H1 (cell line): Measurements from ENCODE around the gene ZSCAN22. TPM values are rescaled to one million over a fixed set of nuclear protein-coding genes. Genes with fewer than 3 reads are reported as not detected.

Experiments
- CTCF ChIA-PET: fragments of 300-600 bp; sonication (Branson Sonifier 250); formaldehyde crosslinking; loops from one replicate; lab custom pipeline; 2021; ENCODE audit not compliant: partially characterized antibody; lab: Charles Lee
- POLR2A ChIA-PET: fragments of 300-600 bp; sonication (Branson Sonifier 250); formaldehyde crosslinking; loops from one replicate; lab custom pipeline; 2021; ENCODE audit warnings: inconsistent platforms; ENCODE audit not compliant: partially characterized antibody; lab: Charles Lee
- DNase-seq, 2 experiments: peaks; one replicate each; pipeline versions ENCODE4 v3.0.0 to v3.0.0-alpha.2; 2010 to 2022; ENCODE audit warnings: low spot score in 2 of 2, low read depth in 1 of 2, mixed read lengths in 1 of 2
- FAIRE-seq: peaks from 2 replicates; lab custom pipeline; 2011; peaks lifted over from hg19 to GRCh38; lab: Jason Lieb, UNC
- H2AFZ ChIP-seq: 2 replicates; pipeline ENCODE4 v1.8.1; 2012; ENCODE audit warnings: low read length, inconsistent platforms
- H2AK5ac ChIP-seq: 2 replicates; pipeline ENCODE4 v1.6.1; 2013; ENCODE audit warnings: low read depth, low read length
- H2BK120ac ChIP-seq: replicated peaks from 2 replicates; pipeline ENCODE3; 2013; ENCODE audit warnings: low read depth, low read length, inconsistent platforms
- H2BK12ac ChIP-seq: 2 replicates; pipeline ENCODE4 v1.6.1; 2013; ENCODE audit warnings: low read depth, low read length
- H2BK15ac ChIP-seq: 2 replicates; pipeline ENCODE4 v1.6.1; 2013; ENCODE audit warnings: low read length
- H2BK20ac ChIP-seq: 2 replicates; pipeline ENCODE4 v1.6.1; 2013; ENCODE audit warnings: low read length
- H2BK5ac ChIP-seq: 2 replicates; pipeline ENCODE4 v1.6.1; 2013; ENCODE audit warnings: low read depth, low read length
- H3K14ac ChIP-seq: 2 replicates; pipeline ENCODE4 v1.6.1; 2013; ENCODE audit warnings: inconsistent platforms; ENCODE audit not compliant: insufficient read length
- H3K18ac ChIP-seq: 2 replicates; pipeline ENCODE4 v1.6.1; 2013; ENCODE audit warnings: low read length; ENCODE audit errors: extremely low read depth
- H3K23ac ChIP-seq: 2 replicates; pipeline ENCODE4 v1.6.1; 2013; ENCODE audit warnings: inconsistent platforms; ENCODE audit not compliant: insufficient read length
- H3K23me2 ChIP-seq: 2 replicates; pipeline ENCODE4 v1.6.1; 2013; ENCODE audit warnings: low read depth, low read length
- H3K27ac ChIP-seq: 2 replicates; pipeline ENCODE4 v1.6.1; 2011; ENCODE audit warnings: low read depth, low read length, inconsistent platforms
- H3K27me3 ChIP-seq, 4 experiments: replicated peaks in 1 of 4; 1 replicate in 1 of 4; 2 replicates in 3 of 4; pipeline versions ENCODE4 v1.6.1 to v1.8.1; 2011 to 2013; ENCODE audit warnings: low read length in 3 of 4, mild to moderate bottlenecking in 3 of 4, inconsistent platforms in 2 of 4, mixed read lengths in 2 of 4, moderate library complexity in 1 of 4; ENCODE audit not compliant: control insufficient read depth in 3 of 4, insufficient read depth in 3 of 4; ENCODE audit errors: extremely low read depth in 1 of 4
- H3K36me3 ChIP-seq, 4 experiments: 2 replicates each; pipeline versions ENCODE4 v1.6.1 to v1.8.1; 2011 to 2013; ENCODE audit warnings: mild to moderate bottlenecking in 4 of 4, low read length in 3 of 4, moderate library complexity in 2 of 4, control low read depth in 1 of 4, inconsistent platforms in 1 of 4; ENCODE audit not compliant: insufficient read depth in 4 of 4, control insufficient read depth in 2 of 4
- H3K4ac ChIP-seq: replicated peaks from 2 replicates; pipeline ENCODE3; 2013; ENCODE audit warnings: low read length, low read depth, mixed read lengths, inconsistent platforms; ENCODE audit not compliant: insufficient read length
- H3K4me1 ChIP-seq, 4 experiments: replicated peaks in 1 of 4; 1 replicate in 1 of 4; 2 replicates in 3 of 4; pipeline versions ENCODE4 v1.6.1 to v1.8.1; 2011 to 2013; ENCODE audit warnings: low read length in 3 of 4, inconsistent platforms in 2 of 4, mixed read lengths in 1 of 4; ENCODE audit not compliant: insufficient read depth in 4 of 4, control insufficient read depth in 3 of 4
- H3K4me2 ChIP-seq, 2 experiments: 2 replicates each; pipeline versions ENCODE4 v1.6.1 to v1.8.1; 2011 to 2013; ENCODE audit warnings: low read depth in 2 of 2, low read length in 2 of 2, control low read depth in 1 of 2, inconsistent platforms in 1 of 2, mild to moderate bottlenecking in 1 of 2; ENCODE audit not compliant: insufficient read depth in 1 of 2
- H3K4me3 ChIP-seq, 4 experiments: fragments of 200-600, 300-600 bp in 1 of 4; sonication (generic), shearing (Covaris generic), sonication (Bioruptor Twin) in 1 of 4; 2 replicates each; pipeline versions ENCODE4 v1.5.1 to v1.8.1; 2011 to 2016; ENCODE audit warnings: low read length in 4 of 4, low read depth in 3 of 4, control low read depth in 2 of 4, inconsistent platforms in 2 of 4, mild to moderate bottlenecking in 2 of 4, mixed read lengths in 1 of 4, moderate library complexity in 1 of 4; ENCODE audit not compliant: insufficient read depth in 2 of 4; ENCODE audit errors: extremely low read depth in 1 of 4
- H3K56ac ChIP-seq: replicated peaks from 2 replicates; pipeline ENCODE3; 2013; ENCODE audit warnings: low read depth, mild to moderate bottlenecking, mixed read lengths, low read length, inconsistent platforms; ENCODE audit not compliant: insufficient read length
- H3K79me1 ChIP-seq: 2 replicates; pipeline ENCODE4 v1.6.1; 2013; ENCODE audit warnings: low read depth, low read length, control low read depth
- H3K79me2 ChIP-seq, 2 experiments: 2 replicates each; pipeline versions ENCODE4 v1.6.1 to v1.8.1; 2012 to 2013; ENCODE audit warnings: low read length in 2 of 2, mild to moderate bottlenecking in 2 of 2, inconsistent platforms in 1 of 2; ENCODE audit not compliant: insufficient read depth in 2 of 2, control insufficient read depth in 1 of 2
- H3K9ac ChIP-seq, 4 experiments: replicated peaks in 1 of 4; 1 replicate in 1 of 4; 2 replicates in 3 of 4; pipeline versions ENCODE4 v1.6.1 to v1.8.1; 2011 to 2013; ENCODE audit warnings: low read depth in 3 of 4, low read length in 3 of 4, control low read depth in 2 of 4, mild to moderate bottlenecking in 2 of 4, moderate library complexity in 2 of 4, inconsistent platforms in 1 of 4; ENCODE audit errors: extremely low read depth in 1 of 4
- H3K9me3 ChIP-seq, 2 experiments: 2 replicates each; pipeline versions ENCODE4 v1.6.1 to v1.8.1; 2012 to 2013; ENCODE audit warnings: mild to moderate bottlenecking in 2 of 2, moderate library complexity in 2 of 2, control low read depth in 1 of 2, inconsistent platforms in 1 of 2, low read depth in 1 of 2, low read length in 1 of 2, mixed read lengths in 1 of 2; ENCODE audit not compliant: insufficient read depth in 2 of 2
- H4K20me1 ChIP-seq, 2 experiments: replicated peaks in 1 of 2; 2 replicates each; pipeline versions ENCODE3 to v1.8.1; 2011 to 2013; ENCODE audit warnings: inconsistent platforms in 2 of 2, low read length in 2 of 2, mild to moderate bottlenecking in 1 of 2; ENCODE audit not compliant: insufficient read depth in 2 of 2, control insufficient read depth in 1 of 2
- H4K5ac ChIP-seq: 2 replicates; pipeline ENCODE4 v1.6.1; 2013; ENCODE audit warnings: low read length, low read depth, mixed read lengths, inconsistent platforms; ENCODE audit not compliant: insufficient read length
- H4K8ac ChIP-seq: 2 replicates; pipeline ENCODE4 v1.8.0; 2013; ENCODE audit warnings: mild to moderate bottlenecking, moderate library complexity, low read length, inconsistent platforms; ENCODE audit not compliant: insufficient read depth; ENCODE audit errors: extremely low read depth
- H4K91ac ChIP-seq: replicated peaks from 2 replicates; pipeline ENCODE3; 2013; ENCODE audit warnings: low read length, mixed read lengths, inconsistent platforms; ENCODE audit not compliant: insufficient read length
- ASH2L ChIP-seq: fragments of 200-600, 300-600 bp; sonication (generic); IDR thresholded peaks from one replicate; pipeline ENCODE4 v1.7.1; 2017; ENCODE audit warnings: low read length
- CHD1 ChIP-seq: IDR thresholded peaks from 2 replicates; pipeline ENCODE4 v1.6.1; 2012; ENCODE audit warnings: low read depth, low read length, improper control_type of control experiment
- E2F6 ChIP-seq: IDR thresholded peaks from 2 replicates; pipeline ENCODE4 v1.6.1; 2012; ENCODE audit warnings: inconsistent platforms
- GABPA ChIP-seq: IDR thresholded peaks from 2 replicates; pipeline ENCODE4 v1.6.1; 2011; ENCODE audit warnings: mild to moderate bottlenecking, low read length, moderate library complexity, borderline replicate concordance; ENCODE audit not compliant: insufficient read depth
- KDM1A ChIP-seq: fragments of 200-600, 300-600 bp; sonication (generic); IDR thresholded peaks from 2 replicates; pipeline ENCODE4 v1.7.1; 2016; ENCODE audit warnings: mild to moderate bottlenecking, low read length, borderline replicate concordance
- KDM5A ChIP-seq: fragments of 200-600 bp; IDR thresholded peaks from 2 replicates; pipeline ENCODE4 v1.7.1; 2012; ENCODE audit warnings: mild to moderate bottlenecking, low read length, inconsistent platforms, mixed read lengths
- SIRT6 ChIP-seq: IDR thresholded peaks from one replicate; pipeline ENCODE4 v1.7.1; 2012; ENCODE audit warnings: low read length, inconsistent platforms
- SIX5 ChIP-seq: IDR thresholded peaks from 2 replicates; pipeline ENCODE4 v1.6.1; 2011; ENCODE audit warnings: mild to moderate bottlenecking, low read depth, low read length
- SP2 ChIP-seq: IDR thresholded peaks from 2 replicates; pipeline ENCODE4 v1.6.1; 2012; ENCODE audit warnings: mild to moderate bottlenecking, low read length, inconsistent platforms
- SRF ChIP-seq: IDR thresholded peaks from 2 replicates; pipeline ENCODE4 v1.6.1; 2011; ENCODE audit warnings: mild to moderate bottlenecking, low read depth, low read length, moderate library complexity
- SUZ12 ChIP-seq: fragments of 200-600 bp; sonication (generic); IDR thresholded peaks from 2 replicates; pipeline ENCODE4 v1.6.1; 2012; ENCODE audit warnings: mild to moderate bottlenecking, inconsistent platforms, low read length, moderate library complexity, mixed read lengths
- TCF12 ChIP-seq: IDR thresholded peaks from 2 replicates; pipeline ENCODE4 v1.6.1; 2011; ENCODE audit warnings: low read depth, mild to moderate bottlenecking, low read length
- WGBS, 2 experiments: shearing (Covaris generic) in 1 of 2; methylation state at CpG; one replicate each; pipeline versions ENCODE4 v1.1.6 to v1.1.7; 2013 to 2015; ENCODE audit warnings: low lambda C conversion rate in 2 of 2, mixed read lengths in 2 of 2, inconsistent platforms in 1 of 2, low coverage in 1 of 2, missing lambda C conversion rate in 1 of 2; ENCODE audit not compliant: insufficient replicate concordance in 2 of 2, insufficient coverage in 1 of 2, insufficient read length in 1 of 2; ENCODE audit errors: extremely low coverage in 1 of 2, missing lambda C conversion rate in 1 of 2; 5-methylcytosine and 5-hydroxymethylcytosine counted together
- polyA plus RNA-seq, 7 experiments: library from polyadenylated mRNA; depleted of rRNA in 3 of 7; stranded (reverse) in 5 of 7; unstranded in 2 of 7; fragments of >200 nt in 5 of 7; fragments of 200-250 nt in 2 of 7; gene quantifications; 1 replicate in 5 of 7; 2 replicates in 1 of 7; 4 replicates in 1 of 7; pipeline versions ENCODE4 v1.2.1 to v1.2.3, GENCODE V29; 2011 to 2013; ENCODE audit warnings: missing spikeins in 2 of 7, mixed read lengths in 2 of 7
- total RNA-seq: library from RNA; stranded (reverse); fragmentation: NEBNext Ultra II Directional; extraction: Animal tissue kit (Norgen Biotek cat#: 25700); gene quantifications from 2 replicates; pipeline ENCODE4 v1.2.1, GENCODE V29; 2021

ZSCAN22 gene
- total and polyA plus RNA-seq, 2 of the 8 experiments (the other 6 are each of a cell fraction or from before 2014, with no cell fraction given), result 3.2 to 3.3 TPM

GRCh38 chr19:58366585-58367430, 40.0 kb downstream of the ZSCAN22 start:
- H2BK12ac ChIP-seq, result no peak overlapping the region
- H3K4me3 ChIP-seq, result no peak overlapping the region
- H4K91ac ChIP-seq, result no peak overlapping the region
- peaks cover 0 to 3% of the 10 kb centered on the region in 2 experiments for H4K20me1 ChIP-seq
- WGBS, 2 experiments, result 80% methylated on average over 32 of the region's 32 CpGs; no CpG with 5 or more reads in 1 of the 2 experiments
- H2AFZ ChIP-seq, result no peak overlapping the region
- H2AK5ac ChIP-seq, result no peak overlapping the region
- no peak overlapping the region for H3K4ac ChIP-seq
- peaks cover 0 to 3% (median 0%) of the 10 kb centered on the region in 4 experiments; a peak in 2 of 7 replicates for H3K4me1 ChIP-seq
- H3K23ac ChIP-seq, result no peak overlapping the region
- H3K79me2 ChIP-seq, result no peaks in the 10 kb centered on the region
- FAIRE-seq (no peak), DNase-seq (no peak)
- no peak overlapping the region for H3K9ac ChIP-seq
- H3K27ac ChIP-seq, result no peak overlapping the region
- H3K56ac ChIP-seq, result no peak overlapping the region
- POLR2A ChIA-PET, result interaction anchor here (1.0 to 7.6 kb wide), 7 partner anchors 10 to 110 kb away, joined by 3 to 94 read pairs (median 3); partner anchors contain the start of gene RPS5
- CTCF ChIA-PET, result interaction anchor here (0.6 to 2.4 kb wide), 13 partner anchors 9 to 153 kb away, joined by 3 to 11 read pairs (median 4); partner anchors contain the start of genes RNF225 and ZNF324B
- H2BK15ac ChIP-seq, result no peak overlapping the region
- H3K18ac ChIP-seq, result no peak overlapping the region; the same call in 1 of the 2 replicates
- no peaks in the 10 kb centered on the region for H3K27me3 ChIP-seq
- peaks cover 4% of the 10 kb centered on the region for H3K23me2 ChIP-seq
- H3K4me2 ChIP-seq, result no peak overlapping the region
- peaks cover 0 to 2% (median 0%) of the 10 kb centered on the region in 4 experiments; a peak in 2 of 8 replicates for H3K36me3 ChIP-seq
- no peak overlapping the region for H4K5ac ChIP-seq
- peak overlapping the region; percentile 9; the same call in 1 of the 2 replicates for H2BK5ac ChIP-seq
- no peak overlapping the region for H3K14ac ChIP-seq
- H4K8ac ChIP-seq, result no peak overlapping the region
- no peaks in the 10 kb centered on the region for H3K79me1 ChIP-seq
- no peak overlapping the region for H2BK20ac ChIP-seq
- no peaks in the 10 kb centered on the region for H3K9me3 ChIP-seq
- no peak overlapping the region for H2BK120ac ChIP-seq
- no peak for TF ChIP-seq SRF
- no peak for TF ChIP-seq KDM5A
- no peak for TF ChIP-seq KDM1A
- TF ChIP-seq ASH2L, result no peak
- TF ChIP-seq TCF12, result no peak
- TF ChIP-seq SIRT6, result no peak
- TF ChIP-seq SP2, result no peak
- TF ChIP-seq SUZ12, result no peak
- TF ChIP-seq E2F6, result no peak
- no peak for TF ChIP-seq CHD1
- TF ChIP-seq SIX5, result no peak
- TF ChIP-seq GABPA, result peak; percentile 19; the same call in 1 of the 2 replicates
